Muscle layer of duodenum (tissue), 2 donors: ENCODE data around the gene DOCK7.
A peak's percentile ranks its signal among the peaks of the same experiment; 100 is the strongest.
"Not testable (repeated sequence)": the region's sequence is repeated elsewhere in the genome, so short reads cannot be mapped to it uniquely, and the experiment has no call there.

Experiments
- H3K27ac ChIP-seq: one replicate; pipeline ENCODE4 v1.7.0; 2013; ENCODE audit warnings: mild to moderate bottlenecking, low read length
- H3K27me3 ChIP-seq: one replicate; pipeline ENCODE4 v1.7.0; 2013; ENCODE audit warnings: low read depth, mild to moderate bottlenecking, control low read depth, low read length
- H3K36me3 ChIP-seq, 2 donors: one replicate each; pipeline ENCODE4 v1.7.0; 2013; ENCODE audit warnings: low read length in 2 of 2, control low read depth in 1 of 2, mild to moderate bottlenecking in 1 of 2; ENCODE audit not compliant: insufficient read depth in 2 of 2, control insufficient read depth in 1 of 2
- H3K4me1 ChIP-seq, 2 donors: one replicate each; pipeline ENCODE4 v1.7.0; 2013; ENCODE audit warnings: low read length in 2 of 2, mild to moderate bottlenecking in 2 of 2, control low read depth in 1 of 2, moderate library complexity in 1 of 2; ENCODE audit not compliant: insufficient read depth in 2 of 2, control insufficient read depth in 1 of 2
- H3K4me3 ChIP-seq, 2 donors: one replicate each; pipeline ENCODE4 v1.7.0; 2013; ENCODE audit warnings: low read length in 2 of 2, low read depth in 1 of 2, mild to moderate bottlenecking in 1 of 2
- H3K9me3 ChIP-seq, 2 donors: one replicate each; pipeline ENCODE4 v1.7.0; 2013; ENCODE audit warnings: low read length in 2 of 2, control low read depth in 1 of 2, mild to moderate bottlenecking in 1 of 2; ENCODE audit not compliant: control insufficient read depth in 1 of 2
- donor health status: healthy.

The DOCK7 gene

GRCh38 chr1:62691062-62691844, 3.1 kb upstream of the DOCK7 start:
- Histone ChIP-seq H3K36me3 (peaks cover 0 to 5% of the 10 kb centered on the region in 2 donors), H3K9me3 (no peaks in the 10 kb centered on the region), H3K27ac (peak overlapping the region; percentile 45), H3K4me1 (peaks cover 6 to 36% of the 10 kb centered on the region in 2 donors), H3K4me3 (no peak overlapping the region), H3K27me3 (no peaks in the 10 kb centered on the region)

GRCh38 chr1:62689524-62689923, 1.3 kb upstream of the DOCK7 start:
- no peak overlapping the region for H3K4me3 ChIP-seq
- H3K27ac ChIP-seq: peak overlapping the region; percentile 45

GRCh38 chr1:62688687-62689085, 500 bp upstream of the DOCK7 start:
- Histone ChIP-seq H3K27me3 (no peaks in the 10 kb centered on the region), H3K36me3 (peaks cover 0 to 5% of the 10 kb centered on the region in 2 donors), H3K27ac (peak overlapping the region; percentile 71), H3K4me3 (peak overlapping the region; percentile 83 to 87), H3K4me1 (peaks cover 6 to 47% of the 10 kb centered on the region in 2 donors), H3K9me3 (no peaks in the 10 kb centered on the region)

More at GRCh38 chr1:62689524-62689923, 1.3 kb upstream of the DOCK7 start:
- H3K9me3 ChIP-seq: no peaks in the 10 kb centered on the region
- no peaks in the 10 kb centered on the region for H3K27me3 ChIP-seq
- H3K4me1 ChIP-seq: peaks cover 6 to 47% of the 10 kb centered on the region in 2 donors
- peaks cover 0 to 5% of the 10 kb centered on the region in 2 donors for H3K36me3 ChIP-seq

- Histone ChIP-seq H3K9me3 (no peaks in the 10 kb centered on the region), H3K4me1 (peaks cover 6 to 47% of the 10 kb centered on the region in 2 donors), H3K36me3 (peaks cover 0 to 5% of the 10 kb centered on the region in 2 donors), H3K4me3 (peak overlapping the region; percentile 63 to 83), H3K27ac (peak overlapping the region; percentile 18), H3K27me3 (no peaks in the 10 kb centered on the region)
Observed at GRCh38 chr1:62687421-62687902, 724 bp downstream of the DOCK7 start.

- Histone ChIP-seq H3K4me1 (peaks cover 6 to 45% of the 10 kb centered on the region in 2 donors), H3K36me3 (peaks cover 0 to 5% of the 10 kb centered on the region in 2 donors), H3K27me3 (no peaks in the 10 kb centered on the region), H3K9me3 (no peaks in the 10 kb centered on the region), H3K27ac (peak overlapping the region; percentile 18), H3K4me3 (peak overlapping the region; percentile 63 to 83)
Observed at GRCh38 chr1:62686822-62687221, 1.4 kb downstream of the DOCK7 start.

- Histone ChIP-seq H3K36me3 (peaks cover 0 to 5% of the 10 kb centered on the region in 2 donors), H3K27ac (no peak overlapping the region), H3K9me3 (no peaks in the 10 kb centered on the region), H3K27me3 (no peaks in the 10 kb centered on the region), H3K4me1 (peaks cover 6 to 32% of the 10 kb centered on the region in 2 donors), H3K4me3 (no peak overlapping the region)
Observed at GRCh38 chr1:62685431-62685859, 2.7 kb downstream of the DOCK7 start.

- H3K4me1 ChIP-seq: peaks cover 0 to 16% of the 10 kb centered on the region in 2 donors
- H3K27me3 ChIP-seq: no peaks in the 10 kb centered on the region
- no peak overlapping the region for H3K4me3 ChIP-seq
- no peaks in the 10 kb centered on the region for H3K36me3 ChIP-seq
- no peaks in the 10 kb centered on the region for H3K9me3 ChIP-seq
- H3K27ac ChIP-seq: no peak overlapping the region
Observed at GRCh38 chr1:62682531-62682930, 5.7 kb downstream of the DOCK7 start.

- not testable (repeated sequence) for H3K4me3 ChIP-seq, H3K36me3 ChIP-seq, H3K27me3 ChIP-seq, H3K9me3 ChIP-seq, H3K27ac ChIP-seq
- peaks cover 0 to 11% of the 10 kb centered on the region in 2 donors for H3K4me1 ChIP-seq
Observed at GRCh38 chr1:62680992-62681391, 7.2 kb downstream of the DOCK7 start.

- not testable (repeated sequence) for H3K27me3 ChIP-seq, H3K4me3 ChIP-seq, H3K36me3 ChIP-seq, H3K27ac ChIP-seq, H3K4me1 ChIP-seq, H3K9me3 ChIP-seq
Observed at GRCh38 chr1:62677822-62678221, 10.4 kb downstream of the DOCK7 start.

GRCh38 chr1:62676611-62677356, 11.4 kb downstream of the DOCK7 start:
- Histone ChIP-seq H3K9me3 (no peaks in the 10 kb centered on the region), H3K36me3 (no peaks in the 10 kb centered on the region), H3K27me3 (no peaks in the 10 kb centered on the region), H3K4me1 (no peaks in the 10 kb centered on the region), H3K4me3 (no peak overlapping the region), H3K27ac (no peak overlapping the region)

GRCh38 chr1:62673629-62674028, 14.6 kb downstream of the DOCK7 start:
- Histone ChIP-seq H3K27ac (no peak overlapping the region), H3K27me3 (no peaks in the 10 kb centered on the region), H3K36me3 (no peaks in the 10 kb centered on the region), H3K9me3 (no peaks in the 10 kb centered on the region), H3K4me1 (no peaks in the 10 kb centered on the region), H3K4me3 (no peak overlapping the region)
